Measurements from ENCODE around the gene TMEM184C. TPM values are rescaled to one million over a fixed set of nuclear protein-coding genes. Genes with fewer than 3 reads are reported as not detected.

TMEM184C gene
- total and polyA plus RNA-seq, 2 donors (not counting 1 experiment from before 2014, with no cell fraction given) = 4.9 to 27.5 TPM

DNA sequence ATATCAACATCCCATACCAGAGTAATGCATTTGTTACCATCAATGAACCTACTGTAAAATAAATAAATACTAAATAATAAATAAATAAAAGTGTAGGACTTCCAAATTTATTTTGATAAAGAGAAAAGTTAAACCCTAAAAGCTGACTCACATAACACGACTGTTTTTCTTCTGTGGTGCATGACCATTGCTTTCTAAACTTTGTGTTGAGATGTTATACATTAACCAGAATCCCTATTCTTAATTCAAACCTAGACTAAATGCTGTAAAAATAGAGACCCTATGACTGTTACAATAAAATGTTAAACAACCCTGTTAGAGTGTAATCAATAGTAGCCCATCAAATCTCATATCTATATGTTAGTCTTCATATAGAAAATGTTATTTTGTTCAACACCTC is 87.6 kb downstream of the TMEM184C start:
- ChIA-PET POLR2A (no interaction called here), CTCF (interaction anchor here (1.9 kb wide), 1 partner anchor 162 kb away, joined by 9 read pairs; no protein-coding TSS in a partner anchor)
- Histone ChIP-seq H3K4me2 (replicated peaks; ENCODE audit: low read depth, low read length, poor library complexity, severe bottlenecking) (no peak overlapping the region), H4K20me1 (ENCODE audit: control insufficient read depth, insufficient read depth, low read length, poor library complexity, severe bottlenecking) (no peaks in the 10 kb centered on the region), H2AFZ (ENCODE audit: insufficient read depth, low read depth, low read length, poor library complexity, severe bottlenecking) (no peak overlapping the region), H3K4me1 (ENCODE audit: control insufficient read depth in 2 of 2, insufficient read depth in 2 of 2, low read length in 2 of 2) (no peaks in the 10 kb centered on the region), H3K79me2 (ENCODE audit: control insufficient read depth, insufficient read depth, low read length) (no peaks in the 10 kb centered on the region), H3K36me3 (replicated peaks in 1 of 2; ENCODE audit: control extremely low read depth in 1 of 2, control insufficient read depth in 1 of 2, extremely low read depth in 1 of 2, insufficient read depth in 2 of 2, low read length in 1 of 2) (no peaks in the 10 kb centered on the region), H3K27me3 (replicated peaks in 1 of 4; ENCODE audit: control extremely low read depth in 1 of 4, control insufficient read depth in 3 of 4, insufficient read depth in 4 of 4, low read length in 3 of 4) (no peaks in the 10 kb centered on the region), H3K27ac (ENCODE audit: low read length in 2 of 2) (no peak overlapping the region), H3K4me3 (ENCODE audit: control extremely low read depth in 1 of 5, extremely low read depth in 1 of 5, insufficient read depth in 1 of 5, low read depth in 2 of 5, low read length in 4 of 5) (no peak overlapping the region), H3K9ac (ENCODE audit: low read length) (no peak overlapping the region), H3K9me3 (ENCODE audit: control extremely low read depth in 1 of 3, control insufficient read depth in 2 of 3, insufficient read depth in 1 of 3, low read length in 2 of 3) (no peaks in the 10 kb centered on the region)
- intact Hi-C loops (cut with micrococcal nuclease) = no loop called here
- WGBS (ENCODE audit: insufficient coverage) = no CpG with 5 or more reads among the region's 1 CpG
- peaks cover 2% of the 10 kb centered on the region for H3K4me1 Mint-ChIP-seq
- TF ChIP-seq EZH2 (IDR thresholded peaks at IDR 0.05; ENCODE audit: borderline replicate concordance, insufficient read depth, low read depth, low read length, poor library complexity, severe bottlenecking) (no peak), CTCF (IDR thresholded peaks at IDR 0.05) (no peak)
- no peak for ATAC-seq (ENCODE audit: low read depth)
- H3K4me3 Mint-ChIP-seq = no peak overlapping the region
- no peak for DNase-seq
- peaks cover 4% of the 10 kb centered on the region for H3K27me3 Mint-ChIP-seq
- H3K9me3 Mint-ChIP-seq (ENCODE audit: insufficient read depth) = peaks cover 2% of the 10 kb centered on the region
- H3K27ac Mint-ChIP-seq = no peak overlapping the region

DNA sequence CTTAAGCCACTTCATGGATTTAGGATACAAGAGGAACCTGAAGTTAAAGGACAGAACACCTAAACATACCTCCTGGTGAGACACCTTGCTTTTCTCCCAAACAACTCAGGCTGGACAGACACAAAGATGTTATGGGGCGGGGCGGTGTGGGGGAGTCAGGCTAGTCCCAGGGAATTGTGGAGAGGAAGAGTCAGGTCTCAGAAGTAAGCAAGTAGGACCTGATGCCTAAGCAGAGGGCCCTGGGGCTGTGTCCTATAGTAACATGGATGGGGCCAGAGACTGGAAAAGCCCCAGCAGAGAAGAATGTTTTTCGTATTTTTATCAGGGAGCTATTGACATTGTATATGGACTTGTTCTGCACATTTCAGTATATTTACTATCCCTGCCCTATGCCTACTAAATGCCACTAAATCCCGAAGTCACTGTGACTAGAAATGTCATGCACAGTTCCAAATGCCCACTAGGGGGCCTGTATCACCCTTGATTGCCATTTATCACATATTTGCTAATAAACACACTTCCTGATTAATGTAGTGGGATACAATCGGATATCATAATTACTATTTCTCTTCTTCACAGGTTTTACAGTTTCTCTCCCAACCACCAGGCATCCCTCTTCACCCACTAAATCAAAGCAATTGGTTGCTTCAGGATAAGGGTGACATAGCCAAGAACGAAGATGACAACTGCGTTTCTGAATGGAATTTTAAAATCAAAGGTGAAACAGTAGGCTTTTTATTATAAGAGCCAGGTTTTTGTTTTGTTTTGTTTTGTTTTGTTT is 90.9 kb downstream of the TMEM184C start:
- Histone ChIP-seq H2AFZ (ENCODE audit: insufficient read depth, low read depth, low read length, poor library complexity, severe bottlenecking) (no peak overlapping the region), H3K27ac (ENCODE audit: low read length in 2 of 2) (no peak overlapping the region), H3K4me2 (replicated peaks; ENCODE audit: low read depth, low read length, poor library complexity, severe bottlenecking) (no peak overlapping the region), H3K4me1 (ENCODE audit: control insufficient read depth in 2 of 2, insufficient read depth in 2 of 2, low read length in 2 of 2) (no peaks in the 10 kb centered on the region), H3K9ac (ENCODE audit: low read length) (no peak overlapping the region), H3K27me3 (replicated peaks in 1 of 4; ENCODE audit: control extremely low read depth in 1 of 4, control insufficient read depth in 3 of 4, insufficient read depth in 4 of 4, low read length in 3 of 4) (no peaks in the 10 kb centered on the region), H4K20me1 (ENCODE audit: control insufficient read depth, insufficient read depth, low read length, poor library complexity, severe bottlenecking) (no peaks in the 10 kb centered on the region), H3K79me2 (ENCODE audit: control insufficient read depth, insufficient read depth, low read length) (no peaks in the 10 kb centered on the region), H3K36me3 (replicated peaks in 1 of 2; ENCODE audit: control extremely low read depth in 1 of 2, control insufficient read depth in 1 of 2, extremely low read depth in 1 of 2, insufficient read depth in 2 of 2, low read length in 1 of 2) (no peaks in the 10 kb centered on the region), H3K9me3 (ENCODE audit: control extremely low read depth in 1 of 3, control insufficient read depth in 2 of 3, insufficient read depth in 1 of 3, low read length in 2 of 3) (no peaks in the 10 kb centered on the region), H3K4me3 (ENCODE audit: control extremely low read depth in 1 of 5, extremely low read depth in 1 of 5, insufficient read depth in 1 of 5, low read depth in 2 of 5, low read length in 4 of 5) (no peak overlapping the region)
- ChIA-PET CTCF (interaction anchor here (0.6 to 6.0 kb wide), 7 partner anchors 8 to 174 kb away, joined by 3 to 44 read pairs (median 3); no protein-coding TSS in a partner anchor), POLR2A (no interaction called here)
- no peak for TF ChIP-seq EZH2 (IDR thresholded peaks at IDR 0.05; ENCODE audit: borderline replicate concordance, insufficient read depth, low read depth, low read length, poor library complexity, severe bottlenecking)
- TF ChIP-seq CTCF (IDR thresholded peaks at IDR 0.05) = peak; percentile 87
- no peak overlapping the region for H3K4me3 Mint-ChIP-seq
- ATAC-seq (ENCODE audit: low read depth) (no peak), DNase-seq (peak; percentile 53)
- 71% methylated on average over 4 of the region's 7 CpGs for WGBS (ENCODE audit: insufficient coverage)
- no peak overlapping the region for H3K27ac Mint-ChIP-seq
- no peaks in the 10 kb centered on the region for H3K27me3 Mint-ChIP-seq
- H3K9me3 Mint-ChIP-seq (ENCODE audit: insufficient read depth) = no peaks in the 10 kb centered on the region
- peaks cover 2% of the 10 kb centered on the region for H3K4me1 Mint-ChIP-seq
- intact Hi-C loops (cut with micrococcal nuclease) = no loop called here

All from B cell (primary cell).